A549 (cell line): Measurements from ENCODE around the gene RPS27A. TPM values are rescaled to one million over a fixed set of nuclear protein-coding genes. Genes with fewer than 3 reads are reported as not detected.

Source experiments
- ATAC-seq, 2 experiments: fragments of 200-7000 bp in 1 of 2; fragments of >200 bp in 1 of 2; cut with Nextera tagmentation in 1 of 2; cut with Tn5 transposase in 1 of 2; 3 replicates each; pipeline versions ENCODE4 v1.8.0 to v1.9.1; 2018 to 2020; ENCODE audit warnings: mild to moderate bottlenecking in 1 of 2, moderate library complexity in 1 of 2
- CTCF ChIA-PET: fragments of 300-600 bp; sonication (Branson Sonifier 250); formaldehyde crosslinking; extraction: SDS; loops from one replicate; lab custom pipeline; 2021; ENCODE audit warnings: antibody characterized with exemption, inconsistent platforms; lab: Yijun Ruan, JAX
- POLR2A ChIA-PET: fragments of 350-600 bp; formaldehyde crosslinking; extraction: SDS; loops from one replicate; lab custom pipeline; 2021; ENCODE audit warnings: antibody characterized with exemption, inconsistent platforms; lab: Yijun Ruan, JAX
- DNase-seq, 2 experiments: peaks; one replicate each; pipeline versions ENCODE4 v3.0.0 to v3.0.0-alpha.2; 2011 to 2016; ENCODE audit warnings: low read depth in 1 of 2, low spot score in 1 of 2
- FAIRE-seq: peaks from 2 replicates; lab custom pipeline; 2011; peaks lifted over from hg19 to GRCh38; lab: Jason Lieb, UNC
- H3K27ac ChIP-seq, 2 experiments: fragments of >200 bp; sonication (Bioruptor Twin); formaldehyde crosslinking; 3 replicates each; pipeline ENCODE4 v1.5.1; 2016 to 2017
- H3K4me1 ChIP-seq: fragments of >200 bp; sonication (Bioruptor Twin); formaldehyde crosslinking; 3 replicates; pipeline ENCODE4 v1.6.1; 2016
- H3K4me2 ChIP-seq: fragments of >200 bp; sonication (Bioruptor Twin); formaldehyde crosslinking; 3 replicates; pipeline ENCODE4 v1.6.1; 2016
- H3K4me3 ChIP-seq: fragments of >200 bp; sonication (Bioruptor Twin); formaldehyde crosslinking; 3 replicates; pipeline ENCODE4 v1.5.1; 2016
- H3K9me3 ChIP-seq: fragments of >200 bp; sonication (Bioruptor Twin); formaldehyde crosslinking; 3 replicates; pipeline ENCODE4 v1.6.1; 2016
- BHLHE40 ChIP-seq: IDR thresholded peaks from 2 replicates; pipeline ENCODE4 v1.6.1; 2012; ENCODE audit warnings: low read depth, low read length, inconsistent platforms
- CHD2 ChIP-seq: fragments of 150-350 bp; IDR thresholded peaks from 2 replicates; pipeline ENCODE4 v1.6.1; 2014; ENCODE audit warnings: low read length; ENCODE audit not compliant: partially characterized antibody
- FOSB ChIP-seq: fragments of 250-450 bp; sonication (Bioruptor Pico); IDR thresholded peaks from 2 replicates; pipeline ENCODE4 v1.5.0; 2020; ENCODE audit warnings: mild to moderate bottlenecking, moderate library complexity
- FOXS1 ChIP-seq: fragments of 250-450 bp; sonication (Bioruptor Pico); IDR thresholded peaks from 2 replicates; pipeline ENCODE4 v1.5.0; 2020; ENCODE audit warnings: mild to moderate bottlenecking, moderate library complexity
- HEYL ChIP-seq: fragments of 250-450 bp; sonication (Bioruptor Pico); IDR thresholded peaks from 2 replicates; pipeline ENCODE4 v1.8.0; 2021; ENCODE audit warnings: mild to moderate bottlenecking, moderate library complexity
- HOXA7 ChIP-seq: fragments of 250-450 bp; sonication (Bioruptor Pico); IDR thresholded peaks from 2 replicates; pipeline ENCODE4 v1.5.0; 2020; ENCODE audit warnings: mild to moderate bottlenecking, moderate library complexity
- JUN ChIP-seq, 2 experiments: fragments of >200 bp; sonication (Bioruptor Twin); formaldehyde crosslinking; IDR thresholded peaks; 2 replicates in 1 of 2; 3 replicates in 1 of 2; pipeline ENCODE4 v1.6.1; 2016 to 2017
- JUNB ChIP-seq: fragments of >200 bp; sonication (Bioruptor Twin); formaldehyde crosslinking; IDR thresholded peaks from 2 replicates; pipeline ENCODE4 v1.6.1; 2016
- MAFK ChIP-seq: fragments of 450-650 bp; IDR thresholded peaks from 2 replicates; pipeline ENCODE4 v1.6.1; 2014; ENCODE audit not compliant: partially characterized antibody
- POLR2AphosphoS2 ChIP-seq: conservative IDR thresholded peaks from 2 replicates; pipeline ENCODE4 v1.6.1; 2012; ENCODE audit warnings: low read length, improper control_type of control experiment, inconsistent platforms
- RARB ChIP-seq: fragments of 250-450 bp; sonication (Bioruptor Pico); IDR thresholded peaks from 2 replicates; pipeline ENCODE4 v1.8.0; 2021; ENCODE audit warnings: mild to moderate bottlenecking, moderate library complexity
- TFCP2L1 ChIP-seq: fragments of 250-450 bp; sonication (Bioruptor Pico); IDR thresholded peaks from 2 replicates; pipeline ENCODE4 v1.5.0; 2021; ENCODE audit warnings: mild to moderate bottlenecking
- WGBS: methylation state at CpG from one replicate; pipeline ENCODE4 v1.1.6; 2017; ENCODE audit errors: missing lambda C conversion rate; 5-methylcytosine and 5-hydroxymethylcytosine counted together
- polyA plus RNA-seq, 4 experiments: library from polyadenylated mRNA; depleted of rRNA in 3 of 4; stranded (reverse); fragments of >200 nt; fragmentation: RNase III in 1 of 4; extraction: RNeasy Plus Mini Kit Qiagen cat#74134 plus additional on column Dnase treatment in 1 of 4; gene quantifications; 2 replicates in 3 of 4; 3 replicates in 1 of 4; pipeline ENCODE4 v1.2.3, GENCODE V29; 2011 to 2017
- TF ChIP-seq, protein P1 (sequence below): fragments of >200 bp; sonication (Bioruptor Twin); formaldehyde crosslinking; IDR thresholded peaks from 3 replicates; pipeline ENCODE4 v1.6.1; 2016
- TF ChIP-seq, protein P2 (sequence below): fragments of 250-450 bp; sonication (Bioruptor Pico); IDR thresholded peaks from 2 replicates; pipeline ENCODE4 v1.5.0; 2021; ENCODE audit warnings: mild to moderate bottlenecking, moderate library complexity, borderline replicate concordance
- TF ChIP-seq, protein P3 (sequence below): IDR thresholded peaks from 2 replicates; pipeline ENCODE4 v1.6.1; 2012
- TF ChIP-seq, protein P4 (sequence below): fragments of 150-350 bp; IDR thresholded peaks from 2 replicates; pipeline ENCODE4 v1.6.1; 2014; ENCODE audit warnings: low read depth, mild to moderate bottlenecking, low read length
- TF ChIP-seq, protein P5 (sequence below): fragments of >200 bp; sonication (Bioruptor Twin); formaldehyde crosslinking; IDR thresholded peaks from 3 replicates; pipeline ENCODE4 v1.5.1; 2016

RPS27A gene
- polyA plus RNA-seq, 2 of the 4 experiments (the other 2 are of a cell fraction): 2,882 to 3,746 TPM

DNA sequence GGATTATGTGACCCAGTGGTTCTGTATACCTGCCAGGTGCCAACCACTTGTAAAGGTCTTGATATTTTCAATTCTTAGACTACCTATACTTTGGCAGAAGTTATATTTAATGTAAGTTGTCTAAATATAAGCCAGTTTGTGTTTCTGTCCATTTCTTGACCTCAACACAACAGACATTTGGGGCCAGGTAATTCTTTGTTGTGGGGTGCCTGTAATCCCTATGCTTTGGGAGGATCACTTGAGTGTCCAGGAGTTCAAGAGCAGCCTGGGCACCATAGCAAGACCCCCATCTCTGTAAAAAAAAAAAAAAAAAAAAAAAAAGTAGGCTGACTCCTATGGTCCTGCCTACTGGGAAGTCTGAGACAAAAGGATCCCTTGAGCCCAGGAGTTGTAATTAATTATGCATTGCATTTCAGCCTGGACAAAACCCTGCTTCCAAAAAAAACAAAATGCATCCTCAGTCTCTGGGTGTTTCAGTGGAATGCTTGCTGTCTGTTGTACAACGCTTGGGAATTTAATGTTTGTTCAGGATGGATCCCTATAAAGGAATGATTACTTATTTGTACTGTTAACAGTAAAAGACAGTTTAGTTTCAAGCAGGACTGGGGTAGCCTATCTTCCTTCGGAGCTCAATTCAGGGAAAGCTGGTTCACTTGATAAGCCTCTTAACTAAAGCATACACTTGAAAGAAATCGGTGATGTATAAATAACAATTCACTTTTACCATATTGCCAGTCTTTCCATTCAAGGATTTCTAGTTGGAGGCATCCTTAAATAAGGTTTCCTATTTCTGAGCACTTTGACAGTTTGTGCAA, 3.4 kb downstream of the RPS27A start:
- ATAC-seq (no peak), FAIRE-seq (no peak)
- H3K4me3 ChIP-seq: no peak overlapping the region
- no peak overlapping the region for H3K27ac ChIP-seq
- ChIA-PET CTCF (no interaction called here), POLR2A (interaction anchor here (0.5 kb wide), 1 partner anchor 15 kb away, joined by 3 read pairs; no protein-coding TSS in a partner anchor)
- H3K4me1 ChIP-seq: peaks cover 25% of the 10 kb centered on the region
- 77% methylated on average over 3 of the region's 3 CpGs for WGBS
- peak overlapping the region; percentile 86 for H3K4me2 ChIP-seq
- TF ChIP-seq RARB (0 out of 2 replicates have a peak, but pooled peaks have one; percentile 28), JUNB (no peak)
- TF ChIP-seq, protein P1, sequence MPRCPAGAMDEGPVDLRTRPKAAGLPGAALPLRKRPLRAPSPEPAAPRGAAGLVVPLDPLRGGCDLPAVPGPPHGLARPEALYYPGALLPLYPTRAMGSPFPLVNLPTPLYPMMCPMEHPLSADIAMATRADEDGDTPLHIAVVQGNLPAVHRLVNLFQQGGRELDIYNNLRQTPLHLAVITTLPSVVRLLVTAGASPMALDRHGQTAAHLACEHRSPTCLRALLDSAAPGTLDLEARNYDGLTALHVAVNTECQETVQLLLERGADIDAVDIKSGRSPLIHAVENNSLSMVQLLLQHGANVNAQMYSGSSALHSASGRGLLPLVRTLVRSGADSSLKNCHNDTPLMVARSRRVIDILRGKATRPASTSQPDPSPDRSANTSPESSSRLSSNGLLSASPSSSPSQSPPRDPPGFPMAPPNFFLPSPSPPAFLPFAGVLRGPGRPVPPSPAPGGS: 0 out of 3 replicates have a peak, but pooled peaks have one; percentile 13
- TF ChIP-seq, all 56 proteins: peak for 2
- DNase-seq: no peak
- H3K9me3 ChIP-seq: no peaks in the 10 kb centered on the region

DNA sequence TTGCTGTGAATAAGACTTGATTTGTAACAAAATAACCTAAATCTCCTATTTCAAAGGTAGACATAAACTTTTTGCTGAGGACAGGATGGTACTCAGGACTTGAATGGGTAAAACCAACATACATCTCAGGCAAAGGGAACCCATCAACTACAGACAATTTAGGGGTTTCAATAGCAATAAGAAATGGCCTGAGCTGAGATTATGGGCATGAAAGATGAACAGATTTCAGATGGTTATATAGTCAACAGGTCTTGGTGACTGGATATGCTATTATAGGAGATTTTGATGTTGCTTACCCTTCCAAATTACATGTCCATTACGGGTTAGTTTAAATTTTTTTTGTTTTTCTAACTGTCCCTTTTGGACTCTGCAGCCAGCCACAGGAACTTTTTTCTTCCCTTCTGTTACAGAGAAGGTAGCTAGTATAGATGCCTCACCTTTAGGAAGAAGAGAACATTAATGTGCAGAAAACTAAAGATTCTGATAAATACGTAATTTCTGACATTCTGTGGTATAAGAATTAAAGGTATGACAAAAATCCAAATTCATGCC, 4.6 kb downstream of the RPS27A start:
- FAIRE-seq (no peak), DNase-seq (no peak), ATAC-seq (no peak)
- ChIA-PET POLR2A (interaction anchor here (0.8 kb wide), 1 partner anchor 514 kb away, joined by 5 read pairs; no protein-coding TSS in a partner anchor), CTCF (interaction anchor here (0.7 to 1.3 kb wide), 2 partner anchors 194 to 337 kb away, joined by 3 read pairs; no protein-coding TSS in a partner anchor)
- Histone ChIP-seq H3K4me1 (peaks cover 24% of the 10 kb centered on the region), H3K4me2 (no peak overlapping the region), H3K4me3 (no peak overlapping the region), H3K9me3 (no peaks in the 10 kb centered on the region), H3K27ac (no peak overlapping the region)
- 93% methylated on average over 2 of the region's 2 CpGs for WGBS
- TF ChIP-seq FOSB: 0 out of 2 replicates have a peak, but pooled peaks have one; percentile 10
- no peak for TF ChIP-seq HEYL (CRISPR knock-in tag)
- peak; percentile 59; the same call in 1 of the 2 replicates for TF ChIP-seq RARB
- TF ChIP-seq, protein P2, sequence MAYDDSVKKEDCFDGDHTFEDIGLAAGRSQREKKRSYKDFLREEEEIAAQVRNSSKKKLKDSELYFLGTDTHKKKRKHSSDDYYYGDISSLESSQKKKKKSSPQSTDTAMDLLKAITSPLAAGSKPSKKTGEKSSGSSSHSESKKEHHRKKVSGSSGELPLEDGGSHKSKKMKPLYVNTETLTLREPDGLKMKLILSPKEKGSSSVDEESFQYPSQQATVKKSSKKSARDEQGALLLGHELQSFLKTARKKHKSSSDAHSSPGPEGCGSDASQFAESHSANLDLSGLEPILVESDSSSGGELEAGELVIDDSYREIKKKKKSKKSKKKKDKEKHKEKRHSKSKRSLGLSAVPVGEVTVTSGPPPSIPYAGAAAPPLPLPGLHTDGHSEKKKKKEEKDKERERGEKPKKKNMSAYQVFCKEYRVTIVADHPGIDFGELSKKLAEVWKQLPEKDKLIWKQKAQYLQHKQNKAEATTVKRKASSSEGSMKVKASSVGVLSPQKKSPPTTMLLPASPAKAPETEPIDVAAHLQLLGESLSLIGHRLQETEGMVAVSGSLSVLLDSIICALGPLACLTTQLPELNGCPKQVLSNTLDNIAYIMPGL (CRISPR knock-in tag): no peak
- TF ChIP-seq HOXA7: 0 out of 2 replicates have a peak, but pooled peaks have one; percentile 34
- peak; percentile 44 for TF ChIP-seq TFCP2L1 (CRISPR knock-in tag)
- TF ChIP-seq FOXS1: no peak
- TF ChIP-seq JUN (IDR thresholded peaks at IDR 0.05): no peak
- no peak for TF ChIP-seq BHLHE40
- no peak for TF ChIP-seq CHD2
- no peak for TF ChIP-seq MAFK
- TF ChIP-seq, protein P3, sequence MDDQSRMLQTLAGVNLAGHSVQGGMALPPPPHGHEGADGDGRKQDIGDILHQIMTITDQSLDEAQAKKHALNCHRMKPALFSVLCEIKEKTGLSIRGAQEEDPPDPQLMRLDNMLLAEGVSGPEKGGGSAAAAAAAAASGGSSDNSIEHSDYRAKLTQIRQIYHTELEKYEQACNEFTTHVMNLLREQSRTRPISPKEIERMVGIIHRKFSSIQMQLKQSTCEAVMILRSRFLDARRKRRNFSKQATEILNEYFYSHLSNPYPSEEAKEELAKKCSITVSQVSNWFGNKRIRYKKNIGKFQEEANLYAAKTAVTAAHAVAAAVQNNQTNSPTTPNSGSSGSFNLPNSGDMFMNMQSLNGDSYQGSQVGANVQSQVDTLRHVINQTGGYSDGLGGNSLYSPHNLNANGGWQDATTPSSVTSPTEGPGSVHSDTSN: no peak
- peak; percentile 80; the same call in 1 of the 2 replicates for TF ChIP-seq POLR2AphosphoS2
- TF ChIP-seq, protein P4, sequence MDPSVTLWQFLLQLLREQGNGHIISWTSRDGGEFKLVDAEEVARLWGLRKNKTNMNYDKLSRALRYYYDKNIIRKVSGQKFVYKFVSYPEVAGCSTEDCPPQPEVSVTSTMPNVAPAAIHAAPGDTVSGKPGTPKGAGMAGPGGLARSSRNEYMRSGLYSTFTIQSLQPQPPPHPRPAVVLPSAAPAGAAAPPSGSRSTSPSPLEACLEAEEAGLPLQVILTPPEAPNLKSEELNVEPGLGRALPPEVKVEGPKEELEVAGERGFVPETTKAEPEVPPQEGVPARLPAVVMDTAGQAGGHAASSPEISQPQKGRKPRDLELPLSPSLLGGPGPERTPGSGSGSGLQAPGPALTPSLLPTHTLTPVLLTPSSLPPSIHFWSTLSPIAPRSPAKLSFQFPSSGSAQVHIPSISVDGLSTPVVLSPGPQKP: no peak
- TF ChIP-seq, protein P5, sequence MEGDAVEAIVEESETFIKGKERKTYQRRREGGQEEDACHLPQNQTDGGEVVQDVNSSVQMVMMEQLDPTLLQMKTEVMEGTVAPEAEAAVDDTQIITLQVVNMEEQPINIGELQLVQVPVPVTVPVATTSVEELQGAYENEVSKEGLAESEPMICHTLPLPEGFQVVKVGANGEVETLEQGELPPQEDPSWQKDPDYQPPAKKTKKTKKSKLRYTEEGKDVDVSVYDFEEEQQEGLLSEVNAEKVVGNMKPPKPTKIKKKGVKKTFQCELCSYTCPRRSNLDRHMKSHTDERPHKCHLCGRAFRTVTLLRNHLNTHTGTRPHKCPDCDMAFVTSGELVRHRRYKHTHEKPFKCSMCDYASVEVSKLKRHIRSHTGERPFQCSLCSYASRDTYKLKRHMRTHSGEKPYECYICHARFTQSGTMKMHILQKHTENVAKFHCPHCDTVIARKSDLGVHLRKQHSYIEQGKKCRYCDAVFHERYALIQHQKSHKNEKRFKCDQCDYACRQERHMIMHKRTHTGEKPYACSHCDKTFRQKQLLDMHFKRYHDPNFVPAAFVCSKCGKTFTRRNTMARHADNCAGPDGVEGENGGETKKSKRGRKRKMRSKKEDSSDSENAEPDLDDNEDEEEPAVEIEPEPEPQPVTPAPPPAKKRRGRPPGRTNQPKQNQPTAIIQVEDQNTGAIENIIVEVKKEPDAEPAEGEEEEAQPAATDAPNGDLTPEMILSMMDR: no peak
